ENCODE measurements around the gene CCNI.
"Not testable (repeated sequence)": the region's sequence is repeated elsewhere in the genome, so short reads cannot be mapped to it uniquely, and the experiment has no call there.

Gene CCNI

GRCh38 chr4:77040854-77041725, 34.7 kb downstream of the CCNI start:
- no peak for DNase-seq (ENCODE audit: low read depth in 2 of 2)

DNA sequence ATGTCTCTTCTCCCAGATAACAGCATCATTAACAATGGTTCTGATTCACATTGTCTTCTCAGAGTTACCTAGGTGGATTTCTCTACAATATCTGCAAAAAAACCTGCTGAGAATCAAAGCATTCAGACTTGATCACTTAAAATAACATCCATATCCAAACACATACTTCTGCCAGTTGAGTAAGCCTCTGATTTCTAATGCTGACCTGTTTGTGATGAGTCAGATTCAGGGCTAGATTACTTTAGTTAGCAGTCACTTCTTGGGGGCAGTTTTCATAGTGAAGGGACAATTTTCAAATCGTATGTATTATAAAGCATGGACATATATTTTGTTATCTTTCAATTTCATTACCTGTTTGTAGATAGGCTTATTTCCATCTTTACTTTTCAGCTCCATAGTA, 35.5 kb downstream of the CCNI start:
- DNase-seq (ENCODE audit: low read depth in 2 of 2), result no peak

- no peak for DNase-seq (ENCODE audit: low read depth in 2 of 2)
These were observed 36.0 kb downstream of the CCNI start for GRCh38 chr4:77039796-77040195.

DNA sequence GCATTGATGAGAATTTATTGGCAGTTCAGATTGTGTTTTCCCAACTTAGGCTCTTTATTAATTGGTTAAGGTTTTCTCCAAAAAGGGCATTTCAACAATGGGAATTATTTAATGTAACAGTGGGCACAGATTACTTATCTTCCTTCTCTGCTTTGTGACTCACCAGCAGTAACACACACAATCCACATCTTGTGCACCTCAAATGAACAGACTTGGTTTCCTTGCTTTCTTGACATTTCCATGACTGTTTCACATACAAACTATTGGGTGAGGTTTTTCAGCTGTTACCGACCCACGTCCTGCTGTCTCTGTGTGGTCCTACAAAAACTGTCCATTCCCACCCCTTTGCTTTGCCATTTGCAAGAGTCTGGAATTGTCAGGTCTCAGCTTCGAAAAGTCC, 38.1 kb downstream of the CCNI start:
- no peak for DNase-seq (ENCODE audit: low read depth in 2 of 2)

DNA sequence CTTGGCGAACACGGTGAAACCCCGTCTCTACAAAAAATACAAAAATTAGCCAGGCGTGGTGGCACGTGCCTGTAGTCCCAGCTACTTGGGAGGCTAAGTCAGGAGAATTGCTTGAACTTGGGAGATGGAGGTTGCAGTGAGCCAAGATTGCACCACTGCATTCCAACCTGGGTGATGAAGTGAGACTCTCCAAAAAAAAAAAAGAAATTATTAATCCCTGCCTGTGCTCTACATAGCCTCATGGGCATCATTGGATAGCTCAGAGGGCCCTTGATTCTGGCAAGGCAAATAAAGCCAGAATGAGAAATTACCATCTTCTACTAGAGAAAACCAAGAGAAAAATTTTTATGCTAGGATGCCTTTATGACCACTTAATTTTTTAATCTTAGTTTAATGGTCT, 38.6 kb downstream of the CCNI start:
- not testable (repeated sequence) for DNase-seq (ENCODE audit: low read depth in 2 of 2)

DNA sequence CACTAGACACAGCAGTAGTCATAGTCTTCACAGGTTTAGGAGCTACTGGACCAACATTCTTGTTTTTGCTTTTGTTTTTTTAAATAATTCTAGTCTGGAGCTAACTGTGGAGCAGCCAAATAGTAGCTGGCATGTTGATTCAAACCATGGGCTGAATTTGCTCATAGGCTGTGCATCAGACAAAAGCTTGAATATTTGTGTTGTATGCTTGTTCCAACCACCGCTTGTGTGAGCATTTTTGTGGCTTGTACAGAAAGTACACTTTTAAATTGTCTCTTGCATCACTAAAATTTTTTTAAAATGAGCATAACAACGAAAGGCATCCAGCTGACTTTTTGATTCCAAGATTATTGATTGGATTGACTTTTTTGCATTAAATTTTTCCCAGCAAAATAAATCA, 39.6 kb downstream of the CCNI start:
- no peak for DNase-seq (ENCODE audit: low read depth in 2 of 2)

DNA sequence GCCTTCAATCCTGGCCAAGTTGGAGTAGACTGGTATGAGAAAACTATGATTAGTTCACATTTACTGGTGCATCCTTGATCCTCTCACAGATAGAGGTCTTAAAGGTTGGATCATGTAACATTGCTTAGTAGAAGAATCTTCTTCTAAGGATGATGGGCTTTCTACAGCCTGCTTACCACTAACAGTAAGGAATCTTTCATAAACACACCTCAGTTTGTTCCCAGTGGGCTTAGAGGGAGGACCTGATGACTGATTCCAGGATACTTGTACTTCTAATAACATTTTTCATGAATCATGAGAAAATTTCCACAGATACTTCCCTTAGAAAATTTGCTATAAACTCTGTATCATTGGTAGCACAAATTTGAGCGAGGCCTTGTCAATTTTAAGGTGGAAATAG, 40.6 kb downstream of the CCNI start:
- DNase-seq (ENCODE audit: low read depth in 2 of 2), result no peak

DNA sequence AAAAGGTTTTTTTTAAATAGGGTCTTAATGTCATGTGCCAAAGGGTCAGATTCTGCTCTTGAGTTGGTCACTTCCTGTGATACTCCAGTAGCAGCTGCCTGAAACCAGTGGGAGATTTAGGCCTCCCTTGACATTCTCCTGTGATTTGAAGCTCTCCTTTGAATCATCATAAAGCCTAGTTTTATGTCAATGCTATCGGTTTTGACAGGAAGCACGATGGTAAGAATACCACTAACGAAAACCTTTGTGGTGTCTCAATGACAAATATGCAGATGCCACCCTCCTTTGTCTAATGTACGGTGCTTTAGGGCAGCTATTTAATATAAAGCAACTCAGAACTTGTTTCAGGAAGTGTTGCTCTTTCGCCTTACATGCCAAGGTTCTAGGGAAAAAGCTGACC, 44.2 kb downstream of the CCNI start:
- DNase-seq (ENCODE audit: low read depth in 2 of 2), result no peak

GRCh38 chr4:77029757-77030156, 46.0 kb downstream of the CCNI start:
- not testable (repeated sequence) for DNase-seq (ENCODE audit: low read depth in 2 of 2)

DNA sequence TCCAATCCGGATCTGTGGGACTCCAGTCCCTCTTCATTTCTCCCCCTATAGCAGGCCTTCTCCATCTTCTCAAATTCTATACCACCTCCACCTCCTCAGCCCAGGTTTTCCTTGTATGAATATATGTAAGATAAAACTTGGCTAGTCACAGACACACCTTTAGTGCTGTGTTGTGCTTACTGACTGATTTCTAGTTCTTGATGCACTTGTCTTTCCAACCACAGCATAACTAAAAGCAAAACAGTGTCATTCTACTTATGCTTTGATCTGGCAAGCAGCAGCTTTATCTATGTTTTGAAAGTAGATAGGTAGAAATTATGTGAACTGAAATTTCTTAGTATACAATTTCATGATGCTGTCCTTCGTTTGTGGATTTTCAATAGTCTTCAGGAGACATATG, 47.5 kb downstream of the CCNI start:
- DNase-seq (ENCODE audit: low read depth in 2 of 2), result no peak

DNA sequence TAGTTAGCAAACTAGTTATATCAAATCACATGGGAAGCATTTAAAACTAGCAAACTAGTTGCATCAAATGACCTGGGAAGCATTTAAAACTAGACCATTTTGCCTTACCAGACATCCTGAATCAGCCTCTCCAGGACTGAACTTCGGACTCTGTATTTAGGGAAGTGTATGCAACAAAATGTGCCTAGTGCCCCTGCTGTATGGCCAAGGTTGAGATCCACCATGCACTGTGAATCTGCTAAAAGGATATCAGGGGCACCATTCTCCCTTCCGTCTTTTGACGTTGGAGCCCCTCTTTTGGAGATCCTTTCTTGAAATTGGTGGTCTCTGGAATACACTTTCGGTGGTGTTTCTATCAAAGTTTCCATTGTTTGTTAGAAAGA, 49.5 kb downstream of the CCNI start:
- no peak for DNase-seq (ENCODE audit: low read depth in 2 of 2)

DNA sequence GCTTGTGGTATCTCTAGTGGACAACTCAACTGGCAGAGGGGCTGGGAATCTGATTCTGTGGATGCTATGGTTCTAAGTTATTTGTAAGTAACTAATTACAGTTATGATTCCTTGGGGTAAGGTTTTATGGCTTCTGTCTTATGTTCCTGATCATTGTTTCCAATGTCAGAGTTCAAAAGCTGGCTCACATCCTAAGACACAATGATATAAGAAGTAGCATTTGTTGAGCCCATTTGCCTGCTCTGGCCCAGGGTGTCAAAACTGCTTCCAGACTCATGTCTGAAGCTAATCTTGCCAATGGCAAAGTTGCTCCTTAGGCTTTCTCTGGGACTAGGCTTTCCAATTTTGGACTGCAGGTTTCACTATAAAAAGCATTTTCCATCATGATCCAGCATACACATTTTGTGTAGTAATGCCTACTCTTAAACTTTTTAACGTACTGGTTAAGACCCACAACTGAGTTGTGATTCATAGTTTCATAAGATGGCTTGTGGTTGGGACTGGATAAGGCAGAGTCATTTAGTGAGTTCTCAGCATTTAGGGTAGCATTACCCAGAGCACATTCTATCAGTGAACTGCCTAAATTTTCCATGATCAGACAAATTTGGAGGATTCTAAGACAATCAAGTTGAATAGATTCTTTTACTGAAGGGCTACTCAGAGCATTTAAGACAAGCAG, 50.0 kb downstream of the CCNI start:
- no peak for DNase-seq (ENCODE audit: low read depth in 2 of 2)

GRCh38 chr4:77023920-77024319, 51.9 kb downstream of the CCNI start:
- no peak for DNase-seq (ENCODE audit: low read depth in 2 of 2)

DNA sequence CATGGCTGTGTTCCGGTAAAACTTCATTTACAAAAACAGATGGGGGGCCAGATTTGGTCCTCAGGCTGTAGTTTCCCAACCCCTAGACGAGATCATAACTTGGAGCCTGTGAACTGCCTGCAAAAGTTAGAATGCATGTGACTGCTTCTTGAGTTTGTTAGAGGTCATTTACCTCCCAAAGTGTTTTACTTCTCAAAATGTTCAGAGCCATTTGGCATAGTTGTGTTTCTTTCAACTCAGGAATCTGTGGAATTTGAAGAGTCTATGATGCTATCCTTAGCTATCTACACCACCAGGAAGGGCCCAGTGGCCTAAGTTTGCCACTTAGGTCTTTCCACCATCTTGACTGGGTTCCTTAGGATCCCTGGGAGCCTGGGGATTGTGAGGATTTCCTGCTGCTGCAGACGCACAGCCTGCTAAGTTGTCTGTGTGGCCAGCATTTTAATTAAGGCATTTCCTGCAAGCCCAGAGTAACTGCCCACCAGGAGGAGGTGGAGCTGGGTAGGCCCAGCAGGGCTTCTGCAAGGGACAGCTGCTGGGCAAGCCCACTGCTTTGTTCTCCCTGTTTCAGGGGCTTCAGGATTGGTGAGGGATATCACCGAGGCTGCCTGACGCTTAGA, 53.1 kb downstream of the CCNI start:
- DNase-seq (ENCODE audit: low read depth in 2 of 2), result no peak

DNA sequence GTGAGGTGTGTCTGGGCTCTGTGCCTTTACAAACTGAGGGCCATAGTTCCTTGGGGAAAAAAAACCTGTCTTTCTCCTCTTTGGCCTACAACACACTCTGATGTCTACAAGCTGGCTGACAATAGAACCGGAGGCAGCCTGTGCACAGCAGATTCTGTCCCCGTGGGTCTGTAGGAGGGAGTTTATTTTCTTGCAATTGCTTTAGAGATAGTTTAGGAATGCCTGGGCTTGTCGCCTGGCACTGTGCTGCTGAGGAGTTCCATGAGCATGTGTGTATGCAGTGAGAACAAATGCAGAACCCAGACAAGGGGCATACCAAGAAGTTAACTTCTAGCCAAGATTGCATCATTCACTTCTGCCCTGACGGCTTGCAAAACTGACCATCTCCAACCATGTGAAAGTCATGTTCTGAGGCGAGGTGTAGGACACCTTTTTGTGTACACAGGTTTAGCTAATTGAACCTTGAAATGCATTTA, 54.1 kb downstream of the CCNI start:
- no peak for DNase-seq (ENCODE audit: low read depth in 2 of 2)

- DNase-seq (ENCODE audit: low read depth in 2 of 2), result no peak
These were observed 55.8 kb downstream of the CCNI start for GRCh38 chr4:77020017-77020416.

DNA sequence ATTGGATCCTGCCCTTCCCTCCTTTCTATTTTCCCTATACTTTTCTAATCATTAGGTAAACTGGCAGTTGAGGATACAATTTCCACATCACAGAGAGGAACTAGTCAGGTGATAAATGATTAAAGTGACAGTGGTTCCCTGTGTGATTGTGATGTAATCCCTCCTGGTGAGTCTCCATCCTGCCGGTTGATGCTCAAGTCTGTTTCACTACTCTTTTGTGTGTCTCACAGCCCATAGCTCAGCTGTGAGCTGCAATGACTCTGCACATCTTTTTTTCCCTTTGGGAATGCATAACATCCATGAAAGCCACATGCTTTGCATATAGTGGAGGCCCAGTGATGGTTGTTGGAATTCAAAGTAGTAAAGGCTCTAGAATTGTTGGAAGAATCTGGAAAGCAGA, 60.4 kb downstream of the CCNI start:
- DNase-seq (ENCODE audit: low read depth in 2 of 2), result no peak

- no peak for DNase-seq (ENCODE audit: low read depth in 2 of 2)
These were observed 61.5 kb downstream of the CCNI start for GRCh38 chr4:77014256-77014655.

DNA sequence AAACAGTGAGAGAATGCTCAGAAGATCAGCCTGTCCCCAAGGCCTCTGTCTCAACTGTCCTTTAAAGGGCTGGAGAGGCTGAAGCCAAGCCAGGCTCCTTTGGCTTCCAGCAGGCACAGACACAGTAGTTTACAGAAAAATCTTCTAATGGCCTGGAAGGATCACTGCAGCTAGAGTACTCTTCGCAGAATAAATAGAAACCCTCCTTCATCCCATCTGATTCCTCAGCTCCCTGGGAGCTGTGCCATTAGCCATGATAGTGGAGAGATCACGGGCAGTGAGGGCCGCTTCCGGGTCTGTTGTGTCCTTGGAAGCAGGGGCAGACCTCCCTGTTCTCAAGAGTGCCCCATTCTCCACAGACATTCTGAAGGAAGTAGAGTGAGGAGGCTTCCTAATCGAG, 63.1 kb downstream of the CCNI start:
- no peak for DNase-seq (ENCODE audit: low read depth in 2 of 2)

DNA sequence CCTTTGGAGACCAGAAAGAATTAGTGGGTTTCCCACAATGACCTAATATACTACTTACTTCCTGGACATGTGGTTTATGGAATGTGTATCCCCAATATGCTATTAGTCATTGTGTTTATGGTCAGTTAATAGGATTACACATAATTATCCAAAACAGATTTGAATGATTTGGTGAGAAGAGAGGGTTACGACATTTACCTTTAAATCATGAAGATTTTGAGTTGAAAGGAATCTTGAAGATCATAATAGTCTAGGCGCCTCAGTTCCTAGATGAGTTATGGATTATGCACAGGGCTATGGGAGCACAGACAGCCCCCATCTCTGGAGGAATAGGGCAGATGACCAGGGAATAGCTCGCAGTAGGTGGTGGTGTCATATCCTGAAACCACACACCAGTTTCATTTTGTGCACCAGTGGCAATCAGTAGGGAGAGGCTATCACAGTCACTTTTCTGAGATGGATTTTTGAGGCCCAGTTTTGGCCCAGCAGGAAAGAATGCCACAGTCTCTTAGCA, 64.9 kb downstream of the CCNI start:
- DNase-seq (ENCODE audit: low read depth in 2 of 2), result no peak

DNA sequence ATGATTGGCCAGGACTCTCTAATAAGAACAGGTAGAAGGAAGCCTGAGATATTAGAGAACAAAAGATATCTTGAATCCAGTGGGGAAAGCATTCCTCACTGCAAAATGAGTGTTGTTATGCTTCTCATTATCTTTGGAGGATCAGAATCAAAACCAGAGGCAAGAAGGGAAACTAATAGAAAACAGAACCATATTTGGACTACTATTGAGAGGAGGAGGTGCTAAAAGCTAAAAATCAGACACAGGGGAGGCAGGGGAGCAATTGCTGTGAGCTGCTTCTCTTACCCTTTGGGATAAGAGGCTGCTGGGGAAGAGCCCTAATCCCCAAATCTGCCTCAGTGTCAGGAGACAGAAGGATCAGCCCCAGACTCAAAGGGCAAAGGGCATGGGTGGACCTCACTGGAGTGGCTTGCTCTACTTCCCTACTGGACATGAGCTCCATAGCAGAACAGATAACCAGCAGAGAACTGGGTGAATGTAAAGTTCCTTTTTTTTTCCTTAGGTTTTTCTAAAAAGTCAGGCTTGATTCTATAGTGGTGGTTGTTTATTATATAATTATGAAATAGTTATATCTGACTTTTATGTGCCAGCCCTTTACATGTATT, 66.2 kb downstream of the CCNI start:
- DNase-seq (ENCODE audit: low read depth in 2 of 2), result no peak
